Mononuclear cell (primary cell): ENCODE results near the gene ABCA8. TPM values are rescaled to one million over a fixed set of nuclear protein-coding genes. Genes with fewer than 3 reads are reported as not detected.
"Not testable (repeated sequence)": the region's sequence is repeated elsewhere in the genome, so short reads cannot be mapped to it uniquely, and the experiment has no call there.

Experiments
- H3K27me3 ChIP-seq: 2 replicates; pipeline ENCODE4 v1.6.0; 2011; ENCODE audit warnings: low read length, control low read depth; ENCODE audit not compliant: insufficient read depth
- H3K4me1 ChIP-seq: 2 replicates; pipeline ENCODE4 v1.5.1; 2011; ENCODE audit warnings: mild to moderate bottlenecking, low read length, control low read depth; ENCODE audit not compliant: insufficient read depth
- H3K4me3 ChIP-seq: 2 replicates; pipeline ENCODE4 v1.5.1; 2011; ENCODE audit warnings: mild to moderate bottlenecking, low read length, moderate library complexity
- H3K9me3 ChIP-seq: 2 replicates; pipeline ENCODE4 v1.5.1; 2011; ENCODE audit warnings: low read depth, mild to moderate bottlenecking, control low read depth, low read length
- total RNA-seq: library from RNA; depleted of rRNA; stranded (reverse); fragments of >200 nt; gene quantifications from one replicate; pipeline ENCODE4 v1.2.3, GENCODE V29; 2012

Gene ABCA8
- total RNA-seq, 1 donor, result under 0.01 TPM

- peaks cover 5% of the 10 kb centered on the region for H3K4me1 ChIP-seq
- H3K9me3 ChIP-seq, result no peaks in the 10 kb centered on the region
- no peak overlapping the region for H3K4me3 ChIP-seq
- no peaks in the 10 kb centered on the region for H3K27me3 ChIP-seq
Measured at GRCh38 chr17:68834328-68834836, 120.8 kb downstream of the ABCA8 start.

GRCh38 chr17:68832109-68832802, 122.9 kb downstream of the ABCA8 start:
- Histone ChIP-seq H3K9me3 (no peaks in the 10 kb centered on the region), H3K27me3 (no peaks in the 10 kb centered on the region), H3K4me3 (no peak overlapping the region), H3K4me1 (peaks cover 5% of the 10 kb centered on the region)

GRCh38 chr17:68831170-68831569, 124.0 kb downstream of the ABCA8 start:
- H3K4me3 ChIP-seq, result no peak overlapping the region
- peaks cover 5% of the 10 kb centered on the region for H3K4me1 ChIP-seq
- H3K27me3 ChIP-seq, result no peaks in the 10 kb centered on the region
- no peaks in the 10 kb centered on the region for H3K9me3 ChIP-seq

GRCh38 chr17:68830313-68830712, 124.9 kb downstream of the ABCA8 start:
- no peaks in the 10 kb centered on the region for H3K9me3 ChIP-seq
- H3K4me3 ChIP-seq, result no peak overlapping the region
- H3K27me3 ChIP-seq, result no peaks in the 10 kb centered on the region
- peaks cover 5% of the 10 kb centered on the region for H3K4me1 ChIP-seq

GRCh38 chr17:68829211-68829610, 126.0 kb downstream of the ABCA8 start:
- no peaks in the 10 kb centered on the region for H3K9me3 ChIP-seq
- no peak overlapping the region for H3K4me3 ChIP-seq
- H3K4me1 ChIP-seq, result peaks cover 5% of the 10 kb centered on the region
- no peaks in the 10 kb centered on the region for H3K27me3 ChIP-seq

GRCh38 chr17:68824707-68825106, 130.5 kb downstream of the ABCA8 start:
- Histone ChIP-seq H3K9me3 (no peaks in the 10 kb centered on the region), H3K4me3 (no peak overlapping the region), H3K27me3 (no peaks in the 10 kb centered on the region), H3K4me1 (no peaks in the 10 kb centered on the region)

GRCh38 chr17:68824185-68824584, 131.0 kb downstream of the ABCA8 start:
- H3K9me3 ChIP-seq, H3K4me1 ChIP-seq, H3K27me3 ChIP-seq, H3K4me3 ChIP-seq: not testable (repeated sequence)

- no peak overlapping the region for H3K4me3 ChIP-seq
- H3K4me1 ChIP-seq, result no peaks in the 10 kb centered on the region
- no peaks in the 10 kb centered on the region for H3K27me3 ChIP-seq
- no peaks in the 10 kb centered on the region for H3K9me3 ChIP-seq
Measured at GRCh38 chr17:68822719-68823289, 132.4 kb downstream of the ABCA8 start.

- H3K9me3 ChIP-seq, result no peaks in the 10 kb centered on the region
- no peaks in the 10 kb centered on the region for H3K27me3 ChIP-seq
- H3K4me3 ChIP-seq, result no peak overlapping the region
- no peaks in the 10 kb centered on the region for H3K4me1 ChIP-seq
Measured at GRCh38 chr17:68821860-68822696, 133.1 kb downstream of the ABCA8 start.

GRCh38 chr17:68820825-68821481, 134.2 kb downstream of the ABCA8 start:
- no peaks in the 10 kb centered on the region for H3K4me1 ChIP-seq
- no peak overlapping the region for H3K4me3 ChIP-seq
- no peaks in the 10 kb centered on the region for H3K27me3 ChIP-seq
- no peaks in the 10 kb centered on the region for H3K9me3 ChIP-seq

GRCh38 chr17:68820476-68820824, 134.7 kb downstream of the ABCA8 start:
- Histone ChIP-seq H3K4me1 (no peaks in the 10 kb centered on the region), H3K27me3 (no peaks in the 10 kb centered on the region), H3K9me3 (no peaks in the 10 kb centered on the region), H3K4me3 (no peak overlapping the region)

GRCh38 chr17:68819465-68819864, 135.7 kb downstream of the ABCA8 start:
- H3K4me1 ChIP-seq, result no peaks in the 10 kb centered on the region
- H3K27me3 ChIP-seq, result no peaks in the 10 kb centered on the region
- H3K4me3 ChIP-seq, result no peak overlapping the region
- no peaks in the 10 kb centered on the region for H3K9me3 ChIP-seq
